GM19324 (cell line): Measurements from ENCODE around the gene TMEM18.

Experiments used
- ATAC-seq: cut with Tn5 transposase; IDR thresholded peaks from one replicate; pipeline ENCODE4 v1.9.1; 2021; ENCODE audit warnings: mild to moderate bottlenecking, moderate library complexity; ENCODE audit not compliant: unreplicated experiment, low FRiP score

The TMEM18 gene

DNA sequence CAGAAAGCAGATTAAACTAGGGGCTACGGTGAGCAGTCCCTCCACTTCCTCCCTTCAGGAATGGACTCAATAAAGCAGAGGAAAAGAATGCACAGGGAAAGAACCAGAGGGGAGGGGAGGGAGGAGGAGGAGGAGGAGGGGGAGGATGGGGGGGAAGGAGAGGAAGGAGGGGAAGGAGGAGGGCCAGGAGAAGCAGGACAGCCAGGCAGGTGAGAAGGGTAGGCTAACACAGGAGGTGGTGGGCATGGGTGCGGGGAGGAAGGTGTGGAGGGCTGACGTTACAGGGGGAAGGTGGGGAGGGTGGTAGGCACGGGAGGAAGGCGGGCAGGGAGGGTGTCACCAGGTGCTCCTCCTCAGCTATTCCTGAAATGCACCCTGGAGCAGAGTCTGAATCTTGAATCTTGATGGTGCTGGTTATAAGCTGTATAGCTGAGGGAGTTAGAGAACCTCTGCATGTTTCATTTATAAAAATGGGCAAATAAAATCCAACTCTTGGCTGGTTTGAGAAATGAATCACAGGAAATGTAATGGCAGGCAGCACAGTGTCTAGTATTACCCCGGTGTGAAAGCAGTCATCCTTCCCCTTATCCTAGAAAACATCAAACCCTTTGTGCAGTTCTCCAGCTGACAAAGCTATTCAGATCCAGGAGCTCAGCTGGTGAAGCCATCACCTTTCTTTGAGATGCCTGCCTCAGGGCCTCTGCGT, 3.4 kb downstream of the TMEM18 start:
- ATAC-seq = no peak

DNA sequence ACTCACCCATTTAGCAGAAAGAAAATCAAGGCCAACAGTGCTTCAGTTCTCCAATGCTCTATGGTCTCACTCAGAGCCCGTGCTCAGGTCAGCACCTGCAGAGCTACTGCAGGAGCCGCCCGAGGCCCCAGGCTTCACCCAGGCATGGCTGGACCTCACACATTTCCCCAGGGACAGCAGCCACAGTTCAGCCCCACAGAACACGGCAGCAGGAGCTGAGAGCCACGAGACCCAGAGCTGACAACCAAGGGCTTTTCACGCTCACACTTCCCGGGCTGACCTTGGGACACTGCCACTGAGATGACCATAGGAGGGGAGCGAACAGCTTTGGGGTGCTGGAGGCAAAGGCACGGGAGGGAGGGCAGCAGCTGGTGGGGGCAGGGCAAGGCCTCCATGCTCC, 4.2 kb downstream of the TMEM18 start:
- ATAC-seq = no peak

DNA sequence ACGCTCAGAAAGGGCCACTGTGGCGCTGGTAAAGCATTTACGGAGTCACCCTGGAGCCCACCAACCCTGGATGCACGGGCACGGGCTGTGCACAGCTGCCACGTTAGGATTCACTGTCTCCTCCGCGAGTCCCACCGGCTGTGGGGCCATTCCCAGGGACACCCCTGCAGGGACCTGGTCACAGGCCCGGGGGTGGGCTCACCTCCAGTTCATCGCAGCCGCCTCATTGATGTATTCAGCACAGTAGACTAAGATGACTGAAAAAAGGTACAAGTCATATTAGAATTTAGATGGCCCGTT, 4.7 kb downstream of the TMEM18 start:
- ATAC-seq = no peak

DNA sequence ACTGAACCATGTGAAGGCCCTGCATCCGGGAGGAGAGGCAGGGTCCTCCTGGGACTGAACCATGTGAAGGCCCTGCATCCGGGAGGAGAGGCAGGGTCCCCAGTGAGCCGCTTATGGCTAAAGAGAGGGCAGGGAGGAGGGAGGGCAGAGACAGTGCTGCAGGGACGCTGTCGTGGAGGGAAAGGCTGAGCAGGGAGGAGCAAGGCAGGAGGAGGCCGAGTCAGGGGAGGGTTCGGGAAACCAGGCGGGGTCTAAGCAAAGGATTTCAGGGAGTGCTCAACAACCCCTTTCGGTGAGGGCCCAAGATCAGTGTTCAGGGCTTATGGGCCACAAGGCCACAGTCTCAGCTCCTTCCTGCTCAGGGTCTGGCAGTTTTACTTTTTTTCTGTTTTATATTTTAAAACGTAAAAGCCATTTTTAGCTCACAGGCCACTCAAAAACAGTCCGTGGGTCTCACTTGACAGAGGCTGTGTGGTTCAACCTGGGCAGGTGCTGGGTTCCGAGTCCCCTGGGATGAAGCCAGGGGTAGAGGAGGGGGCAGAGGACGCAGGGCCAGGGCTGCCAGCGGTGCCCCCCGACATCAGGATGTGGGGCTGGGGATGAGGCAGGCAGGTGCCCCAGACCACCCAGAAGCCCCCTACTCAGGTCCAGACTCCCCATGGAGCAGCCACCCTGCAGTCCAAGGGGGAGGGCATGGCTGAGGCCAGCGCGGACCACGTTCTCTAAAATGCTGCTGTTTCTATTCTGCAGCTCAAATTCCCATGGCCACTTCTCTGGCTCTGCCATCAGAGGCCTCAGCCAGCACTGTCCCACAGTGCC, 5.2 kb downstream of the TMEM18 start:
- no peak for ATAC-seq

DNA sequence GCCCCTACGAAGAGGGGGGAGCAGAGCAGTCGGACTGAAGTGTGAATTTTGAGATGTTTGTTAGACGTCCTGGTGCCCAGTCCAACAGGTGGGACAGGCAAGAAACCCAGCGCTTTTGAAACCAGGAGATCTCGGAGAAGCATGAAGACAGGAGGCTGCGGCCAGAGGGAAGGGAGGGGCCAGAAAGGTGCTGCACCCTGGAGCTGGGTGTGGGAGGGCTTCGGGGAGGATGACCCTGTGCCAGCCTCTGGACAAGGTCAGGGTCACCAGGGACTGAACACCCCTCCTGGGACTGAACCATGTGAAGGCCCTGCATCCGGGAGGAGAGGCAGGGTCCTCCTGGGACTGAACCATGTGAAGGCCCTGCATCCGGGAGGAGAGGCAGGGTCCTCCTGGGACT, 6.1 kb downstream of the TMEM18 start:
- ATAC-seq = no peak

DNA sequence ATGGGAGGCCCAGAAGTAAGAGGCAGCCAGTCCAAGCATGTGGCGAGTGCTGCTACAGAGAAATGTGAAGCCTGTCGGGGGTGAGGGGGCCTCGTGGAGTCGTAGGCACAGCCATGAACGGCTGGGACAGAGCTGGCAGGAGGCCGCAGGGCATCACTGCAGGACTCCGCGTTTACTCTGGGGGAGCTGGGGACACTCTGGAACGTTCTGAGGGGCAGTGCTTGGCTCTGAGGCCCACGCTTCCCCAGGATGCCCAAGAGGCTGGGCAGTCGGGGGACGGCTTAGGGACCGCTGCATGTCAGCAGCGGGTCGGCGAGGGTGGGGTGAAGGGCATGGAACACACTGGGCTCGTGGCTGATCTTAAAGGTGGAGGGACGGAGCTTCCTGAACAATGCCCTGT, 6.6 kb downstream of the TMEM18 start:
- no peak for ATAC-seq

DNA sequence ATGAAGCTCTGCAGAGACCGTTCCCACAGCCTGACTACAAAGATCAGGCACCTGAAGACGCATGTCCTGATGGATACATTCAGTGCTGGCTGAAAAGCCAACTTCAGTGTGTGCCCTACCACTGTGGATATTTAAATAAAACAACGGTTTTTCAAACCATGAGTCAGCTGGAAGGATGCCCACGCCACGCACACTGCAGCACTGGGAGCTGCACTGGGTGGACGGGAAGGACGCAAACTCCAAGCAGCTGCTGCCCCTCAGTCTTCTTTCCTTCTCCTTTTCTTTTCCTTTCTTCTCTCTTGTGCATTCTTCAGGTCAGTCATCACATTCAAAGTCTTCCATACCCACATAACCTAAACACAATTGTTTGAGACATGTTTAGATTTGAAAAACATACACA, 7.9 kb downstream of the TMEM18 start:
- ATAC-seq = no peak

DNA sequence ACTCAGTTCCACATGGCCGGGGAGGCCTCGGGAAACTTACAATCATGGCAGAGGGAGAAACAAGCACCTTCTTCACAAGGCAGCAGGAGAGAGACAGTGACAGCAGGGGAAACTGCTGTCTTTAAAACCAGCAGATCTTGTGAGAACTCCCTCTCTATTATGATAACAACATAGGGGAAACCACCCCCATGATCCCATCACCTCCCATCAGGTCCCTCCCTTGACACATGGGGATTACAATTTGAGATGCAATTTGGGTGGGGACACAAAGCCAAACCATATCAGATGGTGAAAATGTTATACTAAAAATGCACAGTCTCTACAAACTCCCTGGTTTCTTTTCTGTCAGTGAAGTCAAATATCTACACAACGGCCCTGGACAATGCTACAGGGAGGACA, 9.2 kb downstream of the TMEM18 start:
- no peak for ATAC-seq

DNA sequence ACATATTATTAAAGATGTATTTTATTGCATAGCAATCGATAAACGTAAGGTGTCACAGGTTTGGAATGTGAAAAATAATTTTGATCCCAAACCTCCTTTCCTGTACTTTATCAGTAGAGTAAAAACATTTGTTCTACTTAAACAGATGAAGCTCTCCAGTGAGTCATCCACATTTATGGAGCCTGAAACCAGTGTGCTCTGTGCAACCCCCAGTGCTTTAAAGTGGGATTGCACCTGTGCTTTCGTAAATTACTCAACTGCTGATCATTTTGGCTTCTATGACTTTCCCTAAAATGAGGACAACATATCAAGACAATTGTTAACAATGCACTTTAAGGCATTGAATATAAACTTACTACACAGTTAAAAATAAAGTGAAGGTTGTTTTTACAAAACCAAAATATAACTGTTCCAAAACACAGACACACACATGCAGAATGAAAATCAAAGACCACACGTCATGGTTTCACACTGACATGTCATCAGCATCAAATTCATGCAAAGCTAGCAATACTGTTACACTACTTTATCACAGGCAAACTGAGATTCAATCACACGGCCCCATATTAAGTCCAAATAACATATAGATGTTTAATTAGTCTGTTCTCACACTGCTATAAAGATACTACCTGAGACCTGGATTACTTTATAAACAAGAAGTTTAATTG, 9.7 kb downstream of the TMEM18 start:
- no peak for ATAC-seq

DNA sequence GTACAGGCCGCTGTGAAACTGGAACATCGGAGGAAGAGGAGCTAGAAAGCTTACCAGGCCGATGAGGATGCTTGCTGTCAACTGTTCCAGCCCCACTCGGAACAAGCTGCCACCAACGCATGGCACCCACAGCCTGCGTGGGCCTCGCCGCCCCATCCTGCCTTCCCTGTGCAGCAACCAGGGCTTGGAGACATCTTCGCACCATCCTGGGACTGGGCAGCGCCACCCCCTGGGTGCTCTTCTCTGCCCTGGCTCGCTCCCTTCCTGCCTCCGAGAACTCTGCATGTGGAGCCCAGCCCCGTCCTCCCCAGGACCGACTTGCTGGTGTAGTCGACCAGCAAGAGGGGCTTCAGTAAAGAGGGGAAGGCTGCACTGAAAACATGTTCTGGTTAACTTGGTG, 10.8 kb downstream of the TMEM18 start:
- ATAC-seq = no peak

DNA sequence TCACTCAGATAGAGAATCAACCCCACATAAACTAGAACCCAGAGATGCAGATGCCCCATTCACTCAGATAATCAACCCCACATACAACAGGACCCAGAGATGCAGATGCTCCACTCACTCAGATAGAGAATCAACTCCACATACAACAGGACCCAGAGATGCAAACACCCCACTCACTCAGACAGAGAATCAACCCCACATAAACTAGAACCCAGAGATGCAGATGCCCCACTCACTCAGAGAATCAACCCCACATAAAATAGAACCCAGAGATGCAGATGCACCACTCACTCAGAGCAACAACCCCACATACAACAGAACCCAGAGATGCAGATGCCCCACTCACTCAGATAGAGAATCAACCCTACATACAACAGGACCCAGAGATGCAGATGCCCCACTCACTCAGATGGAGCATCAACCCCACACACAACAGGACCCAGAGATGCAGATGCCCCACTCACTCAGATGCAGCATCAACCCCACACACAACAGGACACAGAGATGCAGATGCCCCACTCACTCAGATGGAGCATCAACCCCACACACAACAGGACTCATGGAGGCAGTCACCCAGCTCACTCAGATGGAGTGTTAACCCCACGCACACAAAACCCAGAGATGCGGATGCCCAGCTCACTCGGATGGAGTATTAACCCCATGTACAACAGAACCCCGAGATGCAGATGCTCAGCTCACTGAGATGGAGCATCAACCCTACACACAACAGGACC, 11.7 kb downstream of the TMEM18 start:
- no peak for ATAC-seq

DNA sequence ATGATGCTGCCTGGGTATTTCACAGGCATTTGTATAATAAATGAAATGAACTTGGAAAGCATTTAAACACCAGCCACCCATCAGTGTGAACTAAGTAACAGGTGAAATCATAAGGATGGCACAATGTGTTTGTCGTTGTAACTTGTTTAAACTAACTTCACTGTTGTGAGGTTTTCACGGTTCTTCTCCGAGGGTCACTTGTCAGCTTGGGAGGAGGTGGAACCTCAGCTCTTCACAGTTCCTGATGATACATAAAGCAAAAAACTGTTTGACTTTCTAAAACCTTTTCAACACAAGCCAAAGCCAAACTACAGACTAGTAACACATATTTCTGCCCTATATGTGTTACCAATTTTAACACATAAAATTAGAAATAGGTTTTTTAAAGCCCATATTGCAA, 13.1 kb downstream of the TMEM18 start:
- no peak for ATAC-seq

DNA sequence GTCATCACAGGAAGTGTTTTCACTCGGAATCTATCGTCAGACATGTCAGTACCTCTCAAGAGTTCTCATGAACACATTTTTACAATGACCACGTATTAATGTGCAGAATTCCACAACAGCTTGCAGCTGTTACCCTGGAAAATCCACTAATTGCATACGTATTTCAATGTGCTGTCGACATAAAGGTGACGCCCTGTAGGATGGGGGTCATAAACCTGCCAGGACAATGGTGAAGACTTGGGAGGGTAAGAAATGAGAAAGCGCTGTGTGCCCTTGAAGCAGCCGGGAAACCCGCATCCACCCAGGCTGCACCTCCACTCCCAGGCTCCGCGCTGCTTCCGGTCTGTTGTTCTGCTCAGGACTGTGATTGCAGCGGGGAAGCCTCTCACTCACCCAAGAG, 14.0 kb downstream of the TMEM18 start:
- no peak for ATAC-seq

DNA sequence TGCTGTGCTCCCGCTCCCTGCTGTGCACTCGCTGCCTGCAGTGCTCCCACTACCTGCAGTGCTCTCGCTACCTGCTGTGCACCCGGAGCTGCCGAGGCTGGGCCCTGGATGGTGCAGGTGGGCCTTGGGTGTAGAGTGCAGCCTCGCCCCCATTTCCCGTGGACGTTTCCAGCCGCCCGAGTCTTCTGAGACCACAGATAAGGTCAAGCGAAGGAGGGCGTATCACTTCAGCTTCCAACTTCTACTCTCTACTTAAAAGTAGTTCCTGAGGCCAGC, 15.9 kb downstream of the TMEM18 start:
- ATAC-seq = no peak

DNA sequence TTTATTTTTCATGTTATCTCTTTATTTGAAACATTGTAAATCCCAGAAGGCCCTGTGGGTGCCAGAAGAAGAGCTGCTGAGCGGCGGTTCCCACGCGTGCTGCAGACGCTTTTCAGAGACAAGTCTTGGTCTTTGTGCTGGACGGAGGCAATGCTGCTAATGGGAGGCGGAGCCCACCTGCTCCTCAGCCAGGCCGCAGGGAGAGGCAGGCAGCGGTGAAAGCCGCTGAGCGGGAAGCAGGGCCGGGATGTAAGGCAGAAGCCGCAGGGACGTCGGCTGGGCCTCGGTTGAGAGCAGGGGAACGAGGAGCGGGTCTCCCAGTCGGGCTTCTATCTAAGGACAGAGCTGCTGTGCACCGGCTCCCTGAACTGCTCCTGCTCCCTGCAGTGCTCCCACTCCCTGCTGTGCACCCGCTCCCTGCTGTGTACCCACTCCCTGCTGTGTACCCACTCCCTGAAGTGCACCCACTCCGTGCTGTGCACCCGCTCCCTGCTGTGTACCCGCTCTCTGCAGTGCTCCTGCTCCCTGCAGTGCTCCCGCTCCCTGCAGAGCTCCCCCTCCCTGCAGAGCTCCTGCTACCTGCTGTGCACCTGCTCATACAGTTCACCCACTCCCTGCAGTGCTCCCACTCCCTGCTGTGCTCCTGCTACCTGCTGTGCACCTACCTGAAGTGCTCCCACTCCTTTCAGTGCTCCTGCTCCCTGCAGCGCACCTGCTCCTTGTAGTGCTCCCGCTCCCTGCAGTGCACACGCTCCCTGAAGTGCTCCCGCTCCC, 16.4 kb downstream of the TMEM18 start:
- ATAC-seq = no peak

DNA sequence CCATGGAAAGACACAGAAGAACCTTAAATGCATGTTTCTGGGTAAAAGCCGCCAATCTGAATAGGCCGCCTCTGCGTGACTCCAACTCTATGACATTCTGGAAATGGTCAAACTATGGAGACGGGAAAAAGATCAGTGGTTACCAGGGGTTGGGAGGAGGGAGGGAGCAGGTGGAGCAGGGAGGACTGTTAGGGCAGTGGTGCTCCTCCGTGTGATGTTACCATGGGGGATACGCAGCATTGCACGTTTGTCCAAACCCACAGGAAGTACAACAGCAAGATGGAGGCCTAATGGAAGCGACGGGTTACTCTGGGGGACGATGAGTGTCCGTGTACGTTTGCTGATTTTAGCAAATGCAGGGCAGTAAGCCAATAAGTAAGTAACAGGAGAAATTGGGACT, 17.2 kb downstream of the TMEM18 start:
- no peak for ATAC-seq

DNA sequence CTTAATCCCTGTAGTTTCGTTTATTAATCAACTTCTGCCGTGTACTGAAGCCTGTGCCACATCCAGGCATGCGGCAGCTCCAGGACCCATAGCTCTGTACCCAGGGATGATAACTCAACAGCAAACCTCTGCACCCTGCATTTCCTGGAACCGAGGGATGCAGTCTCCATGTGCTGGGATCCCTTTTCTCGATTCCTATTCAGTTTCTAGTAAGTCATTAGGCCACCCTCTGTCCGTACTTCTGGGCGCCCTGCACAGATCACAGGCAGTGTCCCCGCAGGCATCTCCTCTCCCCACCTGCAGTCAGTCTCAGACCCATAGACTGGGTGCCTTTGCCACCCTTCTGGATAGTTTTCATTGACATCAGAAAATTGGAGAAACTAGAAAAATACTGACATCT, 18.8 kb downstream of the TMEM18 start:
- ATAC-seq = no peak

DNA sequence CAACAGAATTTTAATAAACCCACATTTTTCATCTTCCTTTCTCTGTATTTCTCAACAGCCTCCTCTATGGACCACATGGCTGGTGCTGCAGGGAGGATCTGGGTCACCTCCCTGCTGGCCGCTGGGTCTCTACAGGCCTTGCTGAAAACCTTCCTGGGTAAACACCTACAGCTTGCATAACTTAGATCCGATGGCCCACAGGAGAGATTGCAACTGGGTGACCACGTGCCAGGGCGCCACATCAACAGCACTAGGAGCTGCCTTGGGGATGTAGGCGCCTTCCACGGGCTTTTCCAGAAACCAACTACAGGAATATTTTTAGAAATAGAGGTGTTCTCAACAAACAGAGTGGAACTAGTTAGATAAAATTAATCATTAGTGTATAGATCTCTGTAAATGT, 19.4 kb downstream of the TMEM18 start:
- ATAC-seq = no peak

DNA sequence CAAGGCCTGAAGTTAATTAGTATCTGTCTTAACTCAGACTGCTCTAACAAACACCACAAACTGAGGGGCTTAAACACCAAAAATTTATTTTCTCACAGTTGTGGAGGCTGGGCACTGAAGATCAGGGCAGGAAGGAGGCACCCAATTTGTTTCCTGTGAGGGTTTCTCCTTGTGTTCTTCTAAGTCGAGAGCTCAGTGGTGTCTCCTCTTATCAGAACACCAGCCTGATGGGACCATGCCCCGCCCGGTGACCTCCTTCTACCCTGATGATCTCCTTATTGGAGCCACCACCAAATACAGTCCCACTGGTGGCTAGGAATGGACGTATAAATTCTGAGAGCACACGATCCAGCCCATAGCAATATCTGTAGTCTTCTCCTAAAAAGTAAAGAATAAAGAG, 20.5 kb downstream of the TMEM18 start:
- ATAC-seq = no peak

DNA sequence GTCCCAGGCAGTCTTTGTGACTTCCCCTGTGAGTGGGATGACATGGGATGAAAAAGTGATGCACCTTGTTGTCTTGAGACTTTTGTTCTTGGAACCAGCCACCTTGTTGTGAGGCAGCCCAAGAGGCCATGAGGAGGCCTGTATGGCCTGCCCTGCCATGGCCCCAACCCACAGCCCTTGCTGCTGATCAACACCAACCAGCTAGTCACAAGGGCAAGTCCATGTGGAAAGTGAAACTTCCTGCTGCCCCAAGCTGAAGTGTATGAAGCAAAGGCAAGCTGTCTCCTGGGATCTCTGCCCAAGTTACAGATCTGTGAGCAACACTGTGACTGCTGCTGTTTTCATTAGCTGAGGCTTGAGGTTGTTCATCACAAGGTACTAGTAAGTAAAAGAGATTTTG, 21.6 kb downstream of the TMEM18 start:
- no peak for ATAC-seq

DNA sequence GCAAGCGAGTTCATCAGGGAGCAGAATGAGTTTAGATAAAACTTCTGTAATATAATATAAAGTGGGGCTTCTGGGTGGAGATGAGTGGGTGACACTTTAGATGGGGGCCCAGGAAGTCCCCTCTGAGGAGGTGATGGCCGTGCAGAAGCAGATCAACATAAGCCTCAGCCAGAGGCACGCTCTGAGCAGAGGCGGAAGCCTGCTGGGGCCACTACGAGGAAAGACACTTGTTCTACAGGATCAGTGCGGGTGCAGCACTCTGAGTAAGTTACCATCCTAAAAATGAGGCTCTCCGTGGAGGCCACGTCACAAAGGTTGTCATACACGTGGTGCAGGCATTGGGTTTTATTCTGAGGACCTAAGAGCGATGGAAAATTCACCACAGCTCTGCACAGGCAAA, 22.3 kb downstream of the TMEM18 start:
- ATAC-seq = no peak
